ENCODE measurements around the gene WDR5. TPM values are rescaled to one million over a fixed set of nuclear protein-coding genes. Genes with fewer than 3 reads are reported as not detected.

The WDR5 gene
- total RNA-seq, 1 donor from 2014 or later: 16.1 TPM

DNA sequence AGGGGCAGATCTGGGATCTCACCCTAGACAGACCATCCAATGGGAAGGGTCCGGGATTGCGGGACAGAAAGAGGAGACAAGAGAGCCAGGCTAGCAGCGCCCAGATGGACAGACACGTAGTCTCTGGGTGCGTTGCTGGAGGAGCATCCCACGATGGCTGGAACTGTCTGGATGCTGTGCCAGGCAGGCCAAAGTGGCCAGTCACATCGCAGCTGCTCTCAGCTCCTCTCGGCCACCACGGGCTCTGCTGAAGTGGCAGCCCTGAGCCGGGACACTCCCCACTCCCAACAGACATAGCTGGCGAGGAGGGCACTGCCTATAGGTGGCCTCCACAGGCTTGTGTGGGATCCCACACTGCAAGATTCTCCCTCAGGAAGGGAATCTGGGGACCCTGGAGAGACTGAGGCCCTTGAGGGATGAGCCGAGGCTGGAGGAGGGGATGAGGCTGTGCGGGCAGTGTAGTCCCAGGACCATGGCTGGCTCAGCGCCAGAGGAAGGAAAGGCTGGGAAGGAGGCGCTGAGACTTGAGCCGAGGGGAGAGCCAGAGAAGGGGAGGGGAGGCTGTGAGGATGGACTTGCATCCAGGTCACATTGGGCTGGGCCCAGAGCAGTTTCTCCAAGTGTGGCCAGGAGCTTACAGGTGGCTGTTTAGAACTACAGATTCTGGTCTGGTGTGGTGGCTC, 10.3 kb upstream of the WDR5 start:
- H3K4me3 ChIP-seq (ENCODE audit: low read depth, low read length): no peak overlapping the region
- no peaks in the 10 kb centered on the region for H3K27me3 ChIP-seq (ENCODE audit: control insufficient read depth, insufficient read depth, low read length)
- FAIRE-seq: peak; percentile 77
- H3K36me3 ChIP-seq (ENCODE audit: control insufficient read depth, insufficient read depth, low read length): no peaks in the 10 kb centered on the region
- DNase-seq (ENCODE audit: low read depth): no peak
- TF ChIP-seq CTCF (IDR thresholded peaks at IDR 0.05; ENCODE audit: insufficient read depth, low read length, severe bottlenecking): no peak

DNA sequence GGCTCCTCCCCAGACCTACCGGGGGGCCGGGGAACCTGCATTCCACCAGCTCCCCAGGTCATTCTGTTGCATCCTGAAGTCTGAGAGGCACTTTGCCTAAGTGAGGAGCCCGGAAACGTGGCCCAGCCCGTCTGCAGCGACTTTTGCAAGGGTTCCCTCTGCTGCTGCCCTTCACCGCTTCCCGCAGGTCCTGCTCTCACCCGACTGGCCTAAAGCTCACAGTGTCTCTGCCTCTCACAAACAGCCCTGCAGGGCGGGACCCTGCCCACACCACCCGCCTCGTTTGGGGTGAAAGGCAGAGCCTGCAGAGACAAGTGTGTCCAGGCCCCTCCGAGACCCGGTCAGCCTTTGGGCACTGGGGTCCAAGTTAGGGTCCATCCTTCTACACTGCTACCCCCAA, 9.5 kb upstream of the WDR5 start:
- no peaks in the 10 kb centered on the region for H3K36me3 ChIP-seq (ENCODE audit: control insufficient read depth, insufficient read depth, low read length)
- TF ChIP-seq CTCF (IDR thresholded peaks at IDR 0.05; ENCODE audit: insufficient read depth, low read length, severe bottlenecking): no peak
- no peak for FAIRE-seq
- H3K27me3 ChIP-seq (ENCODE audit: control insufficient read depth, insufficient read depth, low read length): no peaks in the 10 kb centered on the region
- no peak for DNase-seq (ENCODE audit: low read depth)
- no peak overlapping the region for H3K4me3 ChIP-seq (ENCODE audit: low read depth, low read length)

GRCh38 chr9:134127065-134127580, 8.8 kb upstream of the WDR5 start:
- Histone ChIP-seq H3K27me3 (ENCODE audit: control insufficient read depth, insufficient read depth, low read length) (no peaks in the 10 kb centered on the region), H3K4me3 (ENCODE audit: low read depth, low read length) (no peak overlapping the region)
- no peak for FAIRE-seq

GRCh38 chr9:134127616-134128015, 8.3 kb upstream of the WDR5 start:
- FAIRE-seq: no peak
- no peak for DNase-seq (ENCODE audit: low read depth)
- no peak for TF ChIP-seq CTCF (IDR thresholded peaks at IDR 0.05; ENCODE audit: insufficient read depth, low read length, severe bottlenecking)
- no peaks in the 10 kb centered on the region for H3K36me3 ChIP-seq (ENCODE audit: control insufficient read depth, insufficient read depth, low read length)
- no peak overlapping the region for H3K4me3 ChIP-seq (ENCODE audit: low read depth, low read length)
- H3K27me3 ChIP-seq (ENCODE audit: control insufficient read depth, insufficient read depth, low read length): no peaks in the 10 kb centered on the region

More at GRCh38 chr9:134127065-134127580, 8.8 kb upstream of the WDR5 start:
- H3K36me3 ChIP-seq (ENCODE audit: control insufficient read depth, insufficient read depth, low read length): no peaks in the 10 kb centered on the region
- no peak for DNase-seq (ENCODE audit: low read depth)
- no peak for TF ChIP-seq CTCF (IDR thresholded peaks at IDR 0.05; ENCODE audit: insufficient read depth, low read length, severe bottlenecking)

- Histone ChIP-seq H3K36me3 (ENCODE audit: control insufficient read depth, insufficient read depth, low read length) (no peaks in the 10 kb centered on the region), H3K27me3 (ENCODE audit: control insufficient read depth, insufficient read depth, low read length) (no peaks in the 10 kb centered on the region), H3K4me3 (ENCODE audit: low read depth, low read length) (no peak overlapping the region)
- FAIRE-seq (no peak), DNase-seq (ENCODE audit: low read depth) (no peak)
- TF ChIP-seq CTCF (IDR thresholded peaks at IDR 0.05; ENCODE audit: insufficient read depth, low read length, severe bottlenecking): no peak
Observed at GRCh38 chr9:134128727-134129679, 6.9 kb upstream of the WDR5 start.
